PC-3 (cell line): Measurements from ENCODE around the gene RETREG2. TPM values are rescaled to one million over a fixed set of nuclear protein-coding genes. Genes with fewer than 3 reads are reported as not detected.

Experiments
- ATAC-seq: fragments of 200-7000 bp; cut with Tn5 transposase; 2 replicates; pipeline ENCODE4 v1.9.1; 2020; ENCODE audit warnings: mild to moderate bottlenecking, moderate library complexity
- BruUV-seq: library from RNA; stranded (reverse); fragments of 400-500 nt; replicated peaks from 2 replicates; lab custom pipeline; 2021; lab: Mats Ljungman, UMichigan
- CTCF ChIA-PET: fragments of 300-600 bp; sonication (Branson Sonifier 250); formaldehyde crosslinking; loops from one replicate; lab custom pipeline; 2022; ENCODE audit warnings: antibody characterized with exemption; lab: Charles Lee
- POLR2A ChIA-PET: fragments of 300-600 bp; sonication (Branson Sonifier 250); formaldehyde crosslinking; loops from one replicate; lab custom pipeline; 2022; ENCODE audit warnings: antibody characterized with exemption; ENCODE audit not compliant: unreplicated experiment; lab: Charles Lee
- DNase-seq: peaks from one replicate; pipeline ENCODE4 v3.0.0-alpha.2; 2015
- H2AFZ ChIP-seq: fragments of 300-600 bp; sonication (generic); 2 replicates; pipeline ENCODE4 v1.6.0; 2016; ENCODE audit warnings: antibody characterized with exemption, low read length
- H3F3A ChIP-seq: fragments of 300-600 bp; sonication (generic); one replicate; pipeline ENCODE4 v1.6.0; 2017; ENCODE audit warnings: antibody characterized with exemption, low read length, control low read depth, mild to moderate bottlenecking; ENCODE audit not compliant: unreplicated experiment
- H3K27ac ChIP-seq: fragments of 300-600 bp; sonication (generic); 2 replicates; pipeline ENCODE4 v1.5.1; 2016; ENCODE audit warnings: mild to moderate bottlenecking, low read length
- H3K27me3 ChIP-seq: fragments of 300-600 bp; sonication (generic); 2 replicates; pipeline ENCODE4 v1.6.1; 2016; ENCODE audit warnings: low read length, mixed read lengths
- H3K36me3 ChIP-seq: fragments of 300-600 bp; sonication (generic); 2 replicates; pipeline ENCODE4 v1.6.1; 2016; ENCODE audit warnings: low read depth, mixed run types, low read length, mixed read lengths
- H3K4me1 ChIP-seq: fragments of 300-600 bp; sonication (generic); 2 replicates; pipeline ENCODE4 v1.5.1; 2016; ENCODE audit warnings: low read length; ENCODE audit not compliant: insufficient read depth
- H3K4me2 ChIP-seq: fragments of 300-600 bp; sonication (generic); 2 replicates; pipeline ENCODE4 v1.6.0; 2016; ENCODE audit warnings: low read length
- H3K4me3 ChIP-seq: fragments of 300-600 bp; sonication (generic); 2 replicates; pipeline ENCODE4 v1.5.1; 2016; ENCODE audit warnings: mild to moderate bottlenecking, low read length, mixed read lengths
- H3K79me2 ChIP-seq: fragments of 300-600 bp; sonication (generic); 2 replicates; pipeline ENCODE4 v1.6.1; 2017; ENCODE audit warnings: low read length, mixed read lengths
- H3K9ac ChIP-seq: fragments of 300-600 bp; sonication (generic); 2 replicates; pipeline ENCODE4 v1.6.0; 2016; ENCODE audit warnings: mild to moderate bottlenecking, low read length
- H3K9me2 ChIP-seq: fragments of 300-600 bp; sonication (generic); replicated peaks from 2 replicates; pipeline ENCODE4 v1.6.1; 2016; ENCODE audit warnings: mixed run types, low read length, mixed read lengths
- H3K9me3 ChIP-seq: fragments of 300-600 bp; sonication (generic); 2 replicates; pipeline ENCODE4 v1.6.1; 2016; ENCODE audit warnings: low read length, mixed read lengths
- H4K20me1 ChIP-seq: fragments of 300-600 bp; sonication (generic); 2 replicates; pipeline ENCODE4 v1.6.1; 2016; ENCODE audit warnings: low read length, mixed read lengths
- CTCF ChIP-seq: fragments of 300-600 bp; sonication (generic); conservative IDR thresholded peaks from 2 replicates; pipeline ENCODE4 v1.5.1; 2017; ENCODE audit warnings: antibody characterized with exemption, low read depth, mild to moderate bottlenecking, low read length
- EZH2 ChIP-seq: fragments of 300-600 bp; sonication (generic); IDR thresholded peaks from one replicate; pipeline ENCODE4 v1.6.1; 2017; ENCODE audit warnings: antibody characterized with exemption, mild to moderate bottlenecking, low read length; ENCODE audit not compliant: unreplicated experiment
- EZH2phosphoT487 ChIP-seq: fragments of 300-600 bp; sonication (generic); IDR thresholded peaks from 2 replicates; pipeline ENCODE4 v1.6.1; 2018; ENCODE audit warnings: mild to moderate bottlenecking, antibody characterized with exemption, low read length, borderline replicate concordance
- intact Hi-C: fragments of 100-400 bp; cut with micrococcal nuclease; formaldehyde crosslinking; loops from 2 replicates; pipeline ENCODE4 v1.9.0; 2023
- total RNA-seq: library from RNA; depleted of rRNA; stranded (reverse); fragments of >200 nt; gene quantifications from 2 replicates; pipeline ENCODE4 v1.2.3, GENCODE V29; 2014

RETREG2 gene
- total RNA-seq, 1 experiment from 2014 or later, result 61.0 TPM

GRCh38 chr2:219218732-219219701 is 40.9 kb downstream of the RETREG2 start, which contains the start of gene ABCB6:
ABCB6 (minus strand) TSS chr2:219218958; CDS start chr2:219218673, 285 bp downstream.
- TF ChIP-seq EZH2phosphoT487, result no peak
- TF ChIP-seq CTCF, result no peak
- TF ChIP-seq EZH2, result no peak
- H3K9me3 ChIP-seq, result no peaks in the 10 kb centered on the region
- H3K4me1 ChIP-seq, result peaks cover 19% of the 10 kb centered on the region
- H3K79me2 ChIP-seq, result peaks cover 8% of the 10 kb centered on the region; the same call in 1 of the 2 replicates
- peak; percentile 83 for DNase-seq
- H3K27ac ChIP-seq, result peak within 1 kb of the TSS; percentile 77
- BruUV-seq, result no TSS peak
- H2AFZ ChIP-seq, result peak within 1 kb of the TSS; percentile 77
- peak within 1 kb of the TSS; percentile 69 for H3K9ac ChIP-seq
- POLR2A ChIA-PET, result interaction anchor here (0.6 kb wide), 1 partner anchor 42 kb away, joined by 3 read pairs; the partner anchor contains the start of gene CNPPD1
- H3K4me2 ChIP-seq, result peak within 1 kb of the TSS; percentile 96
- H3K9me2 ChIP-seq, result no peaks in the 10 kb centered on the region
- ATAC-seq, result peak; percentile 66
- CTCF ChIA-PET, result no interaction called here
- H4K20me1 ChIP-seq, result no peaks in the 10 kb centered on the region
- peaks cover 3% of the 10 kb centered on the region for H3F3A ChIP-seq
- intact Hi-C loops, result loop anchor here (1.0 to 2.0 kb wide), 3 partner anchors 30 to 76 kb away; partner anchors contain the start of gene DNAJB2
- peak within 1 kb of the TSS; percentile 69 for H3K4me3 ChIP-seq
- peaks cover 11% of the 10 kb centered on the region for H3K36me3 ChIP-seq
- H3K27me3 ChIP-seq, result no peaks in the 10 kb centered on the region

GRCh38 chr2:219219784-219220532 is 41.9 kb downstream of the RETREG2 start:
- ChIA-PET POLR2A (no interaction called here), CTCF (no interaction called here)
- Histone ChIP-seq H2AFZ (no peak overlapping the region), H3K36me3 (peaks cover 15% of the 10 kb centered on the region), H3K9me3 (no peaks in the 10 kb centered on the region), H3K79me2 (peaks cover 8% of the 10 kb centered on the region; the same call in 1 of the 2 replicates), H3K27me3 (no peaks in the 10 kb centered on the region), H4K20me1 (no peaks in the 10 kb centered on the region), H3K27ac (no peak overlapping the region), H3F3A (peaks cover 3% of the 10 kb centered on the region), H3K9ac (no peak overlapping the region), H3K9me2 (no peaks in the 10 kb centered on the region), H3K4me1 (peaks cover 19% of the 10 kb centered on the region), H3K4me3 (no peak overlapping the region), H3K4me2 (no peak overlapping the region)
- ATAC-seq (no peak), DNase-seq (no peak)
- intact Hi-C loops, result loop anchor here (2.0 kb wide), 1 partner anchor 59 kb away; the partner anchor contains the start of gene DNAJB2
- no TSS peak for BruUV-seq
- no peak for TF ChIP-seq CTCF
- TF ChIP-seq EZH2phosphoT487, result no peak
- TF ChIP-seq EZH2, result no peak
